ENCODE data around the gene CSF3R.
A peak's percentile ranks its signal among the peaks of the same experiment; 100 is the strongest.

CSF3R gene

GRCh38 chr1:36464605-36465393 is 17.9 kb downstream of the CSF3R start:
- TF ChIP-seq CTCF (IDR thresholded peaks at IDR 0.05; ENCODE audit: insufficient read depth, low read length, poor library complexity, severe bottlenecking): no peak
- no peaks in the 10 kb centered on the region for H3K27me3 ChIP-seq (replicated peaks; ENCODE audit: control insufficient read depth, insufficient read depth, low read length)
- H3K36me3 ChIP-seq (ENCODE audit: control insufficient read depth, insufficient read depth, low read length): peaks cover 13% of the 10 kb centered on the region
- peak overlapping the region; percentile 71 for H3K4me3 ChIP-seq (replicated peaks; ENCODE audit: low read depth, low read length)
- no peak for DNase-seq (ENCODE audit: extremely low read depth, insufficient read length)

GRCh38 chr1:36463803-36464604 is 18.7 kb downstream of the CSF3R start, which contains the start of gene MRPS15:
TSS of gene MRPS15 (minus strand) at chr1:36464384. CDS start at chr1:36464275, 109 bp downstream.
- DNase-seq (ENCODE audit: extremely low read depth, insufficient read length): peak; percentile 93
- no peak for TF ChIP-seq CTCF (IDR thresholded peaks at IDR 0.05; ENCODE audit: insufficient read depth, low read length, poor library complexity, severe bottlenecking)
- Histone ChIP-seq H3K4me3 (replicated peaks; ENCODE audit: low read depth, low read length) (peak within 1 kb of the TSS; percentile 71), H3K27me3 (replicated peaks; ENCODE audit: control insufficient read depth, insufficient read depth, low read length) (no peaks in the 10 kb centered on the region), H3K36me3 (ENCODE audit: control insufficient read depth, insufficient read depth, low read length) (peaks cover 15% of the 10 kb centered on the region)

GRCh38 chr1:36463463-36463802 is 19.3 kb downstream of the CSF3R start:
- DNase-seq (ENCODE audit: extremely low read depth, insufficient read length): no peak
- Histone ChIP-seq H3K36me3 (ENCODE audit: control insufficient read depth, insufficient read depth, low read length) (peaks cover 15% of the 10 kb centered on the region), H3K4me3 (replicated peaks; ENCODE audit: low read depth, low read length) (peak overlapping the region; percentile 71), H3K27me3 (replicated peaks; ENCODE audit: control insufficient read depth, insufficient read depth, low read length) (no peaks in the 10 kb centered on the region)
- no peak for TF ChIP-seq CTCF (IDR thresholded peaks at IDR 0.05; ENCODE audit: insufficient read depth, low read length, poor library complexity, severe bottlenecking)

- DNase-seq (ENCODE audit: extremely low read depth, insufficient read length): no peak
- Histone ChIP-seq H3K4me3 (replicated peaks; ENCODE audit: low read depth, low read length) (no peak overlapping the region), H3K27me3 (replicated peaks; ENCODE audit: control insufficient read depth, insufficient read depth, low read length) (no peaks in the 10 kb centered on the region), H3K36me3 (ENCODE audit: control insufficient read depth, insufficient read depth, low read length) (peaks cover 29% of the 10 kb centered on the region)
- no peak for TF ChIP-seq CTCF (IDR thresholded peaks at IDR 0.05; ENCODE audit: insufficient read depth, low read length, poor library complexity, severe bottlenecking)
Observed at GRCh38 chr1:36458910-36459309, 23.8 kb downstream of the CSF3R start.

GRCh38 chr1:36457691-36458090 is 25.0 kb downstream of the CSF3R start:
- DNase-seq (ENCODE audit: extremely low read depth, insufficient read length): no peak

More at GRCh38 chr1:36457691-36458090, 25.0 kb downstream of the CSF3R start:
- Histone ChIP-seq H3K36me3 (ENCODE audit: control insufficient read depth, insufficient read depth, low read length) (peaks cover 29% of the 10 kb centered on the region), H3K4me3 (replicated peaks; ENCODE audit: low read depth, low read length) (no peak overlapping the region), H3K27me3 (replicated peaks; ENCODE audit: control insufficient read depth, insufficient read depth, low read length) (no peaks in the 10 kb centered on the region)
- TF ChIP-seq CTCF (IDR thresholded peaks at IDR 0.05; ENCODE audit: insufficient read depth, low read length, poor library complexity, severe bottlenecking): no peak
